H1 (cell line): Measurements from ENCODE around the gene PPP1CB. TPM values are rescaled to one million over a fixed set of nuclear protein-coding genes. Genes with fewer than 3 reads are reported as not detected.

ENCODE experiments used
- CTCF ChIA-PET: fragments of 300-600 bp; sonication (Branson Sonifier 250); formaldehyde crosslinking; loops from one replicate; lab custom pipeline; 2021; ENCODE audit not compliant: partially characterized antibody; lab: Charles Lee
- POLR2A ChIA-PET: fragments of 300-600 bp; sonication (Branson Sonifier 250); formaldehyde crosslinking; loops from one replicate; lab custom pipeline; 2021; ENCODE audit warnings: inconsistent platforms; ENCODE audit not compliant: partially characterized antibody; lab: Charles Lee
- DNase-seq, 2 experiments: peaks; one replicate each; pipeline versions ENCODE4 v3.0.0 to v3.0.0-alpha.2; 2010 to 2022; ENCODE audit warnings: low spot score in 2 of 2, low read depth in 1 of 2, mixed read lengths in 1 of 2
- FAIRE-seq: peaks from 2 replicates; lab custom pipeline; 2011; peaks lifted over from hg19 to GRCh38; lab: Jason Lieb, UNC
- H2AFZ ChIP-seq: 2 replicates; pipeline ENCODE4 v1.8.1; 2012; ENCODE audit warnings: low read length, inconsistent platforms
- H2AK5ac ChIP-seq: 2 replicates; pipeline ENCODE4 v1.6.1; 2013; ENCODE audit warnings: low read depth, low read length
- H2BK120ac ChIP-seq: replicated peaks from 2 replicates; pipeline ENCODE3; 2013; ENCODE audit warnings: low read depth, low read length, inconsistent platforms
- H2BK12ac ChIP-seq: 2 replicates; pipeline ENCODE4 v1.6.1; 2013; ENCODE audit warnings: low read depth, low read length
- H2BK15ac ChIP-seq: 2 replicates; pipeline ENCODE4 v1.6.1; 2013; ENCODE audit warnings: low read length
- H2BK20ac ChIP-seq: 2 replicates; pipeline ENCODE4 v1.6.1; 2013; ENCODE audit warnings: low read length
- H2BK5ac ChIP-seq: 2 replicates; pipeline ENCODE4 v1.6.1; 2013; ENCODE audit warnings: low read depth, low read length
- H3K14ac ChIP-seq: 2 replicates; pipeline ENCODE4 v1.6.1; 2013; ENCODE audit warnings: inconsistent platforms; ENCODE audit not compliant: insufficient read length
- H3K18ac ChIP-seq: 2 replicates; pipeline ENCODE4 v1.6.1; 2013; ENCODE audit warnings: low read length; ENCODE audit errors: extremely low read depth
- H3K23ac ChIP-seq: 2 replicates; pipeline ENCODE4 v1.6.1; 2013; ENCODE audit warnings: inconsistent platforms; ENCODE audit not compliant: insufficient read length
- H3K23me2 ChIP-seq: 2 replicates; pipeline ENCODE4 v1.6.1; 2013; ENCODE audit warnings: low read depth, low read length
- H3K27ac ChIP-seq: 2 replicates; pipeline ENCODE4 v1.6.1; 2011; ENCODE audit warnings: low read depth, low read length, inconsistent platforms
- H3K27me3 ChIP-seq, 4 experiments: replicated peaks in 1 of 4; 1 replicate in 1 of 4; 2 replicates in 3 of 4; pipeline versions ENCODE4 v1.6.1 to v1.8.1; 2011 to 2013; ENCODE audit warnings: low read length in 3 of 4, mild to moderate bottlenecking in 3 of 4, inconsistent platforms in 2 of 4, mixed read lengths in 2 of 4, moderate library complexity in 1 of 4; ENCODE audit not compliant: control insufficient read depth in 3 of 4, insufficient read depth in 3 of 4; ENCODE audit errors: extremely low read depth in 1 of 4
- H3K36me3 ChIP-seq, 4 experiments: 2 replicates each; pipeline versions ENCODE4 v1.6.1 to v1.8.1; 2011 to 2013; ENCODE audit warnings: mild to moderate bottlenecking in 4 of 4, low read length in 3 of 4, moderate library complexity in 2 of 4, control low read depth in 1 of 4, inconsistent platforms in 1 of 4; ENCODE audit not compliant: insufficient read depth in 4 of 4, control insufficient read depth in 2 of 4
- H3K4ac ChIP-seq: replicated peaks from 2 replicates; pipeline ENCODE3; 2013; ENCODE audit warnings: low read length, low read depth, mixed read lengths, inconsistent platforms; ENCODE audit not compliant: insufficient read length
- H3K4me1 ChIP-seq, 4 experiments: replicated peaks in 1 of 4; 1 replicate in 1 of 4; 2 replicates in 3 of 4; pipeline versions ENCODE4 v1.6.1 to v1.8.1; 2011 to 2013; ENCODE audit warnings: low read length in 3 of 4, inconsistent platforms in 2 of 4, mixed read lengths in 1 of 4; ENCODE audit not compliant: insufficient read depth in 4 of 4, control insufficient read depth in 3 of 4
- H3K4me2 ChIP-seq, 2 experiments: 2 replicates each; pipeline versions ENCODE4 v1.6.1 to v1.8.1; 2011 to 2013; ENCODE audit warnings: low read depth in 2 of 2, low read length in 2 of 2, control low read depth in 1 of 2, inconsistent platforms in 1 of 2, mild to moderate bottlenecking in 1 of 2; ENCODE audit not compliant: insufficient read depth in 1 of 2
- H3K4me3 ChIP-seq, 4 experiments: fragments of 200-600, 300-600 bp in 1 of 4; sonication (generic), shearing (Covaris generic), sonication (Bioruptor Twin) in 1 of 4; 2 replicates each; pipeline versions ENCODE4 v1.5.1 to v1.8.1; 2011 to 2016; ENCODE audit warnings: low read length in 4 of 4, low read depth in 3 of 4, control low read depth in 2 of 4, inconsistent platforms in 2 of 4, mild to moderate bottlenecking in 2 of 4, mixed read lengths in 1 of 4, moderate library complexity in 1 of 4; ENCODE audit not compliant: insufficient read depth in 2 of 4; ENCODE audit errors: extremely low read depth in 1 of 4
- H3K56ac ChIP-seq: replicated peaks from 2 replicates; pipeline ENCODE3; 2013; ENCODE audit warnings: low read depth, mild to moderate bottlenecking, mixed read lengths, low read length, inconsistent platforms; ENCODE audit not compliant: insufficient read length
- H3K79me1 ChIP-seq: 2 replicates; pipeline ENCODE4 v1.6.1; 2013; ENCODE audit warnings: low read depth, low read length, control low read depth
- H3K79me2 ChIP-seq, 2 experiments: 2 replicates each; pipeline versions ENCODE4 v1.6.1 to v1.8.1; 2012 to 2013; ENCODE audit warnings: low read length in 2 of 2, mild to moderate bottlenecking in 2 of 2, inconsistent platforms in 1 of 2; ENCODE audit not compliant: insufficient read depth in 2 of 2, control insufficient read depth in 1 of 2
- H3K9ac ChIP-seq, 4 experiments: replicated peaks in 1 of 4; 1 replicate in 1 of 4; 2 replicates in 3 of 4; pipeline versions ENCODE4 v1.6.1 to v1.8.1; 2011 to 2013; ENCODE audit warnings: low read depth in 3 of 4, low read length in 3 of 4, control low read depth in 2 of 4, mild to moderate bottlenecking in 2 of 4, moderate library complexity in 2 of 4, inconsistent platforms in 1 of 4; ENCODE audit errors: extremely low read depth in 1 of 4
- H3K9me3 ChIP-seq, 2 experiments: 2 replicates each; pipeline versions ENCODE4 v1.6.1 to v1.8.1; 2012 to 2013; ENCODE audit warnings: mild to moderate bottlenecking in 2 of 2, moderate library complexity in 2 of 2, control low read depth in 1 of 2, inconsistent platforms in 1 of 2, low read depth in 1 of 2, low read length in 1 of 2, mixed read lengths in 1 of 2; ENCODE audit not compliant: insufficient read depth in 2 of 2
- H4K20me1 ChIP-seq, 2 experiments: replicated peaks in 1 of 2; 2 replicates each; pipeline versions ENCODE3 to v1.8.1; 2011 to 2013; ENCODE audit warnings: inconsistent platforms in 2 of 2, low read length in 2 of 2, mild to moderate bottlenecking in 1 of 2; ENCODE audit not compliant: insufficient read depth in 2 of 2, control insufficient read depth in 1 of 2
- H4K5ac ChIP-seq: 2 replicates; pipeline ENCODE4 v1.6.1; 2013; ENCODE audit warnings: low read length, low read depth, mixed read lengths, inconsistent platforms; ENCODE audit not compliant: insufficient read length
- H4K8ac ChIP-seq: 2 replicates; pipeline ENCODE4 v1.8.0; 2013; ENCODE audit warnings: mild to moderate bottlenecking, moderate library complexity, low read length, inconsistent platforms; ENCODE audit not compliant: insufficient read depth; ENCODE audit errors: extremely low read depth
- H4K91ac ChIP-seq: replicated peaks from 2 replicates; pipeline ENCODE3; 2013; ENCODE audit warnings: low read length, mixed read lengths, inconsistent platforms; ENCODE audit not compliant: insufficient read length
- ASH2L ChIP-seq: fragments of 200-600, 300-600 bp; sonication (generic); IDR thresholded peaks from one replicate; pipeline ENCODE4 v1.7.1; 2017; ENCODE audit warnings: low read length
- BACH1 ChIP-seq: IDR thresholded peaks from 2 replicates; pipeline ENCODE4 v1.6.1; 2012; ENCODE audit warnings: low read length, improper control_type of control experiment
- BCL11A ChIP-seq, 2 experiments: IDR thresholded peaks; one replicate each; pipeline ENCODE4 v1.6.1; 2011; ENCODE audit warnings: low read depth in 2 of 2, low read length in 2 of 2, mild to moderate bottlenecking in 2 of 2
- CBX5 ChIP-seq: fragments of 300-800, 300-1000 bp; sonication (generic); IDR thresholded peaks from 2 replicates; pipeline ENCODE4 v1.7.1; 2016; ENCODE audit warnings: antibody characterized with exemption, low read length, low read depth
- CTCF ChIP-seq, 3 experiments: IDR thresholded peaks; 1 replicate in 2 of 3; 2 replicates in 1 of 3; pipeline versions ENCODE4 v1.5.1 to v1.6.1; 2011; ENCODE audit warnings: low read length in 3 of 3, mild to moderate bottlenecking in 3 of 3, inconsistent platforms in 2 of 3, low read depth in 1 of 3, moderate library complexity in 1 of 3; ENCODE audit not compliant: insufficient read depth in 1 of 3; ENCODE audit errors: control extremely low read depth in 1 of 3
- EGR1 ChIP-seq: IDR thresholded peaks from 2 replicates; pipeline ENCODE4 v1.6.1; 2011; ENCODE audit warnings: low read depth, low read length, borderline replicate concordance
- EZH2 ChIP-seq: fragments of 200-600 bp; sonication (generic); IDR thresholded peaks from 2 replicates; pipeline ENCODE4 v1.7.1; 2012; ENCODE audit warnings: low read depth, mild to moderate bottlenecking, moderate library complexity, low read length, inconsistent platforms; ENCODE audit not compliant: severe bottlenecking
- GABPA ChIP-seq: IDR thresholded peaks from 2 replicates; pipeline ENCODE4 v1.6.1; 2011; ENCODE audit warnings: mild to moderate bottlenecking, low read length, moderate library complexity, borderline replicate concordance; ENCODE audit not compliant: insufficient read depth
- KDM1A ChIP-seq: fragments of 200-600, 300-600 bp; sonication (generic); IDR thresholded peaks from 2 replicates; pipeline ENCODE4 v1.7.1; 2016; ENCODE audit warnings: mild to moderate bottlenecking, low read length, borderline replicate concordance
- POLR2A ChIP-seq, 2 experiments: IDR thresholded peaks; 1 replicate in 1 of 2; 2 replicates in 1 of 2; pipeline ENCODE4 v1.6.1; 2011; ENCODE audit warnings: low read depth in 2 of 2, low read length in 2 of 2, mild to moderate bottlenecking in 2 of 2; ENCODE audit errors: control extremely low read depth in 1 of 2
- POU5F1 ChIP-seq: IDR thresholded peaks from 2 replicates; pipeline ENCODE4 v1.6.1; 2011; ENCODE audit warnings: low read depth, mild to moderate bottlenecking, low read length, moderate library complexity
- RBBP5 ChIP-seq: IDR thresholded peaks from 2 replicates; pipeline ENCODE4 v1.7.1; 2012; ENCODE audit warnings: low read depth, mild to moderate bottlenecking, inconsistent platforms, low read length, moderate library complexity, borderline replicate concordance
- RFX5 ChIP-seq: IDR thresholded peaks from 2 replicates; pipeline ENCODE4 v1.6.1; 2011; ENCODE audit warnings: low read depth, low read length, improper control_type of control experiment, borderline replicate concordance
- WGBS, 2 experiments: shearing (Covaris generic) in 1 of 2; methylation state at CpG; one replicate each; pipeline versions ENCODE4 v1.1.6 to v1.1.7; 2013 to 2015; ENCODE audit warnings: low lambda C conversion rate in 2 of 2, mixed read lengths in 2 of 2, inconsistent platforms in 1 of 2, low coverage in 1 of 2, missing lambda C conversion rate in 1 of 2; ENCODE audit not compliant: insufficient replicate concordance in 2 of 2, insufficient coverage in 1 of 2, insufficient read length in 1 of 2; ENCODE audit errors: extremely low coverage in 1 of 2, missing lambda C conversion rate in 1 of 2; 5-methylcytosine and 5-hydroxymethylcytosine counted together
- polyA plus RNA-seq, 7 experiments: library from polyadenylated mRNA; depleted of rRNA in 3 of 7; stranded (reverse) in 5 of 7; unstranded in 2 of 7; fragments of >200 nt in 5 of 7; fragments of 200-250 nt in 2 of 7; gene quantifications; 1 replicate in 5 of 7; 2 replicates in 1 of 7; 4 replicates in 1 of 7; pipeline versions ENCODE4 v1.2.1 to v1.2.3, GENCODE V29; 2011 to 2013; ENCODE audit warnings: missing spikeins in 2 of 7, mixed read lengths in 2 of 7
- total RNA-seq: library from RNA; stranded (reverse); fragmentation: NEBNext Ultra II Directional; extraction: Animal tissue kit (Norgen Biotek cat#: 25700); gene quantifications from 2 replicates; pipeline ENCODE4 v1.2.1, GENCODE V29; 2021

The PPP1CB gene
- total and polyA plus RNA-seq, 2 of the 8 experiments (the other 6 are each of a cell fraction or from before 2014, with no cell fraction given) = 30.7 to 158 TPM

DNA sequence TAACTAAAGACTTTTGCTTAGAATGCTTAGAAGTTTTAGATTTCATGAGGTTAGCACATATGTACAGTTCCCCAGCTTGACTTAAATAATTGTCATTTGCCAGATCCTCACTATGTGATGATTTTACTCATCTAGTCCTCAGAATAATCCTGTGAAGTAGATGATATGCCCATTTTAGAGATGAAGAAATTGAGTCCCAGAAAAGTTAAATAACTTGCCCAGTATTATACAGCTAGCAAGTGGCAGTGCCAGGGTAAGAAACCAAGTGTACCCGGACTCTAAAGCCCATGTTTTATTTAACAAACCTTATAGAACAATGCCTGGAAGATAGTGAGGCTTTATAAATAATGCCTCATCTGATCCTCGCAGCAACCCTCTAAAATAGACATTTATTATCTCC lies 87.3 kb downstream of the PPP1CB start:
- H3K4ac ChIP-seq = no peak overlapping the region
- H3K9me3 ChIP-seq = no peaks in the 10 kb centered on the region
- WGBS, 2 experiments = 78% methylated on average over 2 of the region's 2 CpGs; no CpG with 5 or more reads in 1 of the 2 experiments
- no peak overlapping the region for H3K9ac ChIP-seq
- H4K5ac ChIP-seq = no peak overlapping the region
- DNase-seq = no peak
- H3K23me2 ChIP-seq = no peaks in the 10 kb centered on the region; the same call in 1 of the 2 replicates
- no peak overlapping the region for H3K4me3 ChIP-seq
- H2BK5ac ChIP-seq = no peak overlapping the region
- H3K18ac ChIP-seq = no peak overlapping the region
- no peaks in the 10 kb centered on the region for H3K4me1 ChIP-seq
- H2AK5ac ChIP-seq = no peak overlapping the region
- H2BK120ac ChIP-seq = no peak overlapping the region
- no peak overlapping the region for H2AFZ ChIP-seq
- H2BK20ac ChIP-seq = no peak overlapping the region
- ChIA-PET POLR2A (interaction anchor here (2.6 kb wide), 1 partner anchor 31 kb away, joined by 8 read pairs; the partner anchor contains the start of gene TRMT61B), CTCF (no interaction called here)
- no peak overlapping the region for H3K27ac ChIP-seq
- FAIRE-seq = no peak
- no peaks in the 10 kb centered on the region for H3K79me1 ChIP-seq
- H3K36me3 ChIP-seq = no peaks in the 10 kb centered on the region
- no peaks in the 10 kb centered on the region for H3K27me3 ChIP-seq
- no peak overlapping the region for H3K23ac ChIP-seq
- H3K79me2 ChIP-seq = no peaks in the 10 kb centered on the region
- no peak overlapping the region for H2BK12ac ChIP-seq
- H3K4me2 ChIP-seq = no peak overlapping the region
- H3K14ac ChIP-seq = no peak overlapping the region
- no peak overlapping the region for H4K91ac ChIP-seq
- no peak overlapping the region for H4K8ac ChIP-seq
- H2BK15ac ChIP-seq = no peak overlapping the region
- no peaks in the 10 kb centered on the region for H4K20me1 ChIP-seq
- no peak overlapping the region for H3K56ac ChIP-seq
- TF ChIP-seq CBX5 = no peak
- TF ChIP-seq RBBP5 = no peak
- TF ChIP-seq POU5F1 = no peak
- TF ChIP-seq RFX5 = no peak
- TF ChIP-seq KDM1A = no peak
- TF ChIP-seq GABPA = no peak
- TF ChIP-seq BCL11A (IDR thresholded peaks at IDR 0.05; ENCODE audit: low read depth in 2 of 2, low read length in 2 of 2) = no peak
- TF ChIP-seq POLR2A (IDR thresholded peaks at IDR 0.05; ENCODE audit: control extremely low read depth in 1 of 2, low read depth in 2 of 2, low read length in 2 of 2) = no peak
- no peak for TF ChIP-seq ASH2L
- TF ChIP-seq EZH2 = no peak
- TF ChIP-seq CTCF (IDR thresholded peaks at IDR 0.05; ENCODE audit: control extremely low read depth in 1 of 3, insufficient read depth in 1 of 3, low read depth in 1 of 3, low read length in 3 of 3) = no peak
- TF ChIP-seq EGR1 = no peak
- no peak for TF ChIP-seq BACH1
